ENCODE results near the gene MLXIP.

MLXIP gene

GRCh38 chr12:122097927-122098756 lies 19.6 kb downstream of the MLXIP start:
- Histone ChIP-seq H3K27ac (ENCODE audit: extremely low read depth, low read depth, low read length) (peak overlapping the region; percentile 37), H3K36me3 (ENCODE audit: control insufficient read depth in 2 of 2, insufficient read depth in 1 of 2, low read length in 2 of 2) (no peaks in the 10 kb centered on the region; a peak in 1 of 3 replicates), H3K4me3 (ENCODE audit: low read depth, low read length) (no peak overlapping the region), H3K9me3 (ENCODE audit: control insufficient read depth, insufficient read depth, low read depth, low read length) (no peaks in the 10 kb centered on the region), H3K4me1 (ENCODE audit: control insufficient read depth, insufficient read depth, low read length) (peaks cover 27% of the 10 kb centered on the region)
- ChIA-PET CTCF (interaction anchor here (0.6 to 1.0 kb wide), 6 partner anchors 12 to 304 kb away, joined by 3 to 9 read pairs (median 4); partner anchors contain the start of gene RHOF), POLR2A (interaction anchor here (0.7 to 3.0 kb wide), 4 partner anchors 9 to 32 kb away, joined by 3 to 12 read pairs (median 4); partner anchors contain the start of gene MLXIP)
- peak; percentile 54 for TF ChIP-seq ZIC2 (tag by site-specific recombination; IDR thresholded peaks at IDR 0.05)
- TF ChIP-seq ZSCAN5A (tag by site-specific recombination; IDR thresholded peaks at IDR 0.05), result no peak
- TF ChIP-seq ZNF341 (tag by site-specific recombination; IDR thresholded peaks at IDR 0.05; ENCODE audit: low read depth), result peak; percentile 66
- no peak for TF ChIP-seq ZNF580 (tag by site-specific recombination; IDR thresholded peaks at IDR 0.05)
- TF ChIP-seq ZNF214 (tag by site-specific recombination; IDR thresholded peaks at IDR 0.05; ENCODE audit: borderline replicate concordance), result no peak
- no peak for TF ChIP-seq ZNF391 (tag by site-specific recombination; IDR thresholded peaks at IDR 0.05; ENCODE audit: borderline replicate concordance, low read depth)
- peak; percentile 32; the same call in 1 of the 2 replicates for TF ChIP-seq IKZF3 (tag by site-specific recombination; IDR thresholded peaks at IDR 0.05)
- TF ChIP-seq ZNF600 (tag by site-specific recombination; IDR thresholded peaks at IDR 0.05), result peak; percentile 76
- peak; percentile 64; the same call in 1 of the 2 replicates for TF ChIP-seq ZNF10 (tag by site-specific recombination; IDR thresholded peaks at IDR 0.05)

GRCh38 chr12:122099280-122099749 lies 20.8 kb downstream of the MLXIP start:
- peaks cover 27% of the 10 kb centered on the region for H3K4me1 ChIP-seq (ENCODE audit: control insufficient read depth, insufficient read depth, low read length)
- no peak overlapping the region for H3K27ac ChIP-seq (ENCODE audit: extremely low read depth, low read depth, low read length)
- no peaks in the 10 kb centered on the region for H3K9me3 ChIP-seq (ENCODE audit: control insufficient read depth, insufficient read depth, low read depth, low read length)
- no peak overlapping the region for H3K4me3 ChIP-seq (ENCODE audit: low read depth, low read length)
- POLR2A ChIA-PET, result no interaction called here
- H3K36me3 ChIP-seq (ENCODE audit: control insufficient read depth in 2 of 2, insufficient read depth in 1 of 2, low read length in 2 of 2), result no peaks in the 10 kb centered on the region; a peak in 1 of 3 replicates
- CTCF ChIA-PET, result interaction anchor here (0.7 kb wide), 1 partner anchor 33 kb away, joined by 3 read pairs; no protein-coding TSS in a partner anchor
- TF ChIP-seq ZIC2 (tag by site-specific recombination; IDR thresholded peaks at IDR 0.05) (peak; percentile 77), HIC1 (tag by site-specific recombination; IDR thresholded peaks at IDR 0.05) (peak; percentile 64; the same call in 1 of the 2 replicates), ZNF704 (tag by site-specific recombination; IDR thresholded peaks at IDR 0.05) (no peak), ZSCAN18 (tag by site-specific recombination; IDR thresholded peaks at IDR 0.05) (no peak), ZNF629 (tag by site-specific recombination; IDR thresholded peaks at IDR 0.05) (no peak)

All from HEK293 (cell line).